Kidney (tissue), 14 donors: Measurements from ENCODE around the gene PRDM13. TPM values are rescaled to one million over a fixed set of nuclear protein-coding genes. Genes with fewer than 3 reads are reported as not detected.
"Not testable (repeated sequence)": the region's sequence is repeated elsewhere in the genome, so short reads cannot be mapped to it uniquely, and the experiment has no call there.

ENCODE experiments used
- DNase-seq, 5 donors: peaks; one replicate each; pipeline ENCODE4 v3.0.0-alpha.2; 2013 to 2020
- FAIRE-seq: peaks from 2 replicates; lab custom pipeline; 2012; peaks lifted over from hg19 to GRCh38; lab: Jason Lieb, UNC
- H3K27ac ChIP-seq, 2 donors: one replicate each; pipeline ENCODE4 v1.7.0; 2013; ENCODE audit warnings: low read depth in 2 of 2, low read length in 2 of 2, inconsistent platforms in 1 of 2
- H3K27me3 ChIP-seq: one replicate; pipeline ENCODE4 v1.7.1; 2013; ENCODE audit warnings: low read length, inconsistent platforms; ENCODE audit not compliant: control insufficient read depth, insufficient read depth
- H3K36me3 ChIP-seq, 3 donors: one replicate each; pipeline versions ENCODE4 v1.7.0 to v1.7.1; 2013; ENCODE audit warnings: low read length in 3 of 3, control low read depth in 1 of 3, inconsistent platforms in 1 of 3; ENCODE audit not compliant: insufficient read depth in 3 of 3, control insufficient read depth in 2 of 3
- H3K4me1 ChIP-seq, 3 donors: one replicate each; pipeline versions ENCODE4 v1.7.0 to v1.7.1; 2013; ENCODE audit warnings: low read length in 3 of 3, inconsistent platforms in 1 of 3, low read depth in 1 of 3; ENCODE audit not compliant: control insufficient read depth in 2 of 3, insufficient read depth in 2 of 3
- H3K4me3 ChIP-seq, 3 donors: one replicate each; pipeline versions ENCODE4 v1.7.0 to v1.8.1; 2013; ENCODE audit warnings: low read length in 3 of 3, control low read depth in 1 of 3, inconsistent platforms in 1 of 3
- H3K9ac ChIP-seq, 3 donors: one replicate each; pipeline versions ENCODE4 v1.7.0 to v1.7.1; 2013; ENCODE audit warnings: low read length in 3 of 3, control low read depth in 1 of 3, inconsistent platforms in 1 of 3
- H3K9me3 ChIP-seq, 3 donors: one replicate each; pipeline versions ENCODE4 v1.7.0 to v1.7.1; 2013; ENCODE audit warnings: low read length in 3 of 3, control low read depth in 1 of 3, inconsistent platforms in 1 of 3; ENCODE audit not compliant: control insufficient read depth in 2 of 3, insufficient read depth in 1 of 3
- CTCF ChIP-seq: IDR thresholded peaks from 3 replicates; pipeline ENCODE4 v1.5.1; 2012; ENCODE audit warnings: mild to moderate bottlenecking, moderate library complexity, borderline replicate concordance; ENCODE audit not compliant: insufficient read depth; ENCODE audit errors: extremely low read depth
- intact Hi-C: fragments of 100-400 bp; cut with DNase I; formaldehyde crosslinking; loops from one replicate; pipeline ENCODE4 v1.11.1; 2022
- polyA plus RNA-seq: library from polyadenylated mRNA; stranded (reverse); fragments of 350-450 nt; fragmentation: Illumina TruSeq; extraction: RNeasy Lipid Tissue Mini Kit (QIAGEN cat#74804); gene quantifications from one replicate; pipeline ENCODE4 v1.2.3, GENCODE V29; 2014; ENCODE audit warnings: low read depth, low replicate concordance; ENCODE audit not compliant: insufficient read depth
- total RNA-seq: library from RNA; stranded (reverse); fragmentation: NEBNext Ultra II Directional; extraction: Animal tissue kit (Norgen Biotek cat#: 25700); gene quantifications from one replicate; pipeline ENCODE4 v1.2.1, GENCODE V29; 2021
- donor health status: control.
- donor health status: control.
- donor health status: control.
- donor health status: control.
- donor health status: control.
- donor health status: DM: yes; HTN: yes; CAD: no.
- donor health status: Normal renal cell carcinoma (clear cell type).

Gene PRDM13
- total and polyA plus RNA-seq, 2 donors from 2014 or later, result not detected

- Histone ChIP-seq H3K4me1 (peaks cover 0 to 12% (median 0%) of the 10 kb centered on the region in 3 donors), H3K36me3 (no peaks in the 10 kb centered on the region), H3K4me3 (no peak overlapping the region), H3K27me3 (peaks cover 68% of the 10 kb centered on the region), H3K9me3 (peaks cover 0 to 5% (median 0%) of the 10 kb centered on the region in 3 donors), H3K9ac (no peak overlapping the region), H3K27ac (no peak overlapping the region)
- no peak for TF ChIP-seq CTCF
- intact Hi-C loops, result no loop called here
- FAIRE-seq (no peak), DNase-seq (peak in 1 of 5 donors; percentile 51)
Observed at GRCh38 chr6:99590728-99591672, 15.6 kb upstream of the PRDM13 start.

GRCh38 chr6:99591673-99592364 lies 14.8 kb upstream of the PRDM13 start:
- DNase-seq, result no peak
- intact Hi-C loops, result no loop called here
- H3K27me3 ChIP-seq, result peaks cover 72% of the 10 kb centered on the region

GRCh38 chr6:99592900-99593299 lies 13.7 kb upstream of the PRDM13 start:
- H3K27me3 ChIP-seq, result peaks cover 70% of the 10 kb centered on the region
- H3K9ac ChIP-seq, result no peak overlapping the region
- DNase-seq, result no peak
- H3K36me3 ChIP-seq, result no peaks in the 10 kb centered on the region
- TF ChIP-seq CTCF, result no peak
- peaks cover 0 to 5% (median 0%) of the 10 kb centered on the region in 3 donors for H3K9me3 ChIP-seq
- intact Hi-C loops, result no loop called here
- no peak overlapping the region for H3K27ac ChIP-seq
- FAIRE-seq, result no peak
- H3K4me1 ChIP-seq, result peaks cover 0 to 12% (median 0%) of the 10 kb centered on the region in 3 donors
- no peak overlapping the region for H3K4me3 ChIP-seq

More at GRCh38 chr6:99591673-99592364, 14.8 kb upstream of the PRDM13 start:
- H3K36me3 ChIP-seq, result no peaks in the 10 kb centered on the region
- no peak for TF ChIP-seq CTCF
- no peak for FAIRE-seq
- peaks cover 0 to 5% (median 0%) of the 10 kb centered on the region in 3 donors for H3K9me3 ChIP-seq
- peaks cover 0 to 12% (median 0%) of the 10 kb centered on the region in 3 donors for H3K4me1 ChIP-seq
- H3K4me3 ChIP-seq, result no peak overlapping the region
- no peak overlapping the region for H3K9ac ChIP-seq
- no peak overlapping the region for H3K27ac ChIP-seq

- intact Hi-C loops, H3K9me3 ChIP-seq, H3K4me3 ChIP-seq, H3K36me3 ChIP-seq, H3K9ac ChIP-seq, H3K27ac ChIP-seq, FAIRE-seq, H3K4me1 ChIP-seq, DNase-seq: not testable (repeated sequence)
- peaks cover 69% of the 10 kb centered on the region for H3K27me3 ChIP-seq
Observed at GRCh38 chr6:99594696-99595095, 11.9 kb upstream of the PRDM13 start.
